Amniotic stem cell (primary cell): ENCODE results near the gene NDST4.
"Not testable (repeated sequence)": the region's sequence is repeated elsewhere in the genome, so short reads cannot be mapped to it uniquely, and the experiment has no call there.

Experiments used
- DNase-seq: peaks from one replicate; lab custom pipeline; 2025; lab: John Stamatoyannopoulos, UW

NDST4 gene

GRCh38 chr4:115054836-115055235, 58.6 kb downstream of the NDST4 start:
- no peak for DNase-seq

DNA sequence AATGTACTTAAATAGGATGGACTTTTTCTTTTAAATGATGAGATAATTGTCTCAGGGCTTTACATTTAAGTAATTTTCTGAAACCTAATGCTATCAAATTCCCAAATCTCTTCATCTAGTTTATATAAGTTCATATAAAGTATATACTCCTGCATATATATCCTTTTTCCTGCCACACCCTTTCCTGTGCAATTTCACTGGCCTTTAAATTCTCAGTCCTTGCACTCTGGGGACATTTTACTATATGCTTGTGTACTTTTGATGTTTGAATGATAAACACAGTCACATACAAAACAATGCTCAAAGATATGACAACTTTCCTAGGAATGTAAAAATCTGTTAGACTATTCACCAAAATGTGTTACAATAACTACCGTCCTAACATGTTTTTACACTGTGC, 60.1 kb downstream of the NDST4 start:
- DNase-seq: no peak

- no peak for DNase-seq
Observed at GRCh38 chr4:115042496-115042895, 70.9 kb downstream of the NDST4 start.

- no peak for DNase-seq
Observed at GRCh38 chr4:115030281-115030680, 83.1 kb downstream of the NDST4 start.

GRCh38 chr4:115028682-115029410, 84.6 kb downstream of the NDST4 start:
- DNase-seq: no peak

GRCh38 chr4:114999880-115000279, 113.5 kb downstream of the NDST4 start:
- DNase-seq: no peak

GRCh38 chr4:114998316-114998715, 115.1 kb downstream of the NDST4 start:
- no peak for DNase-seq

DNA sequence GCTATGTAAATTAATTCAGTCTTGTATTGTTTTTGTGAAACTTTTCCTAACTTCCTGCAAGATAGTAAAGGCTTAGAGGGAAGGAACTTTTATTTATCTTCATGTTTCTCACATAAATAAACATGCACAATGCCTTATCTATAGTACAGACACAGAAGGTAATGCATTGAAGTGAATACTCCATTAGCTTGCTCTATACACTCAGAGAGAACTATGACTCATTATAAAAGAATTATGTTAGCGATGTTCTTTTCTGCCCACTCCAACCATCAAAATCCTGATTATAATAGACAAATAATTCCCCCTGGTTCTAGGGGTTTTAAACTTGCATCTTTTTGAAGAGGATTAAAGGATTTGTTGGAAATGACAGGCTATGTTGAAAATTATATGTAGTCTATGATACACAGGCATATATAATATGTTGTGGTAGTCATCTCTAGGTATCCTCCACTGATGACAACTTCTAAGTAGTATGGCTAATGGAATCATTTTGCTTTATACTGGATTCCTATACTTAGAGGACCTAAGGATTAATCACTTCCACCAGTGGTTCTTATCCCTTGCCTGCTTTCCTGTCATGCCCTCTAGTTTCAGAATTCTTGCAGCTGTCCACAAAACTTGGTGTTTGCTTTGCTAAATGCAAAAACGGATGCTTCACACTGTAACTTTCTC, 115.7 kb downstream of the NDST4 start:
- DNase-seq: no peak

- DNase-seq: no peak
Observed at GRCh38 chr4:114986133-114986532, 127.3 kb downstream of the NDST4 start.

GRCh38 chr4:114980932-114981708, 132.3 kb downstream of the NDST4 start:
- no peak for DNase-seq

GRCh38 chr4:114980399-114980798, 133.0 kb downstream of the NDST4 start:
- not testable (repeated sequence) for DNase-seq

DNA sequence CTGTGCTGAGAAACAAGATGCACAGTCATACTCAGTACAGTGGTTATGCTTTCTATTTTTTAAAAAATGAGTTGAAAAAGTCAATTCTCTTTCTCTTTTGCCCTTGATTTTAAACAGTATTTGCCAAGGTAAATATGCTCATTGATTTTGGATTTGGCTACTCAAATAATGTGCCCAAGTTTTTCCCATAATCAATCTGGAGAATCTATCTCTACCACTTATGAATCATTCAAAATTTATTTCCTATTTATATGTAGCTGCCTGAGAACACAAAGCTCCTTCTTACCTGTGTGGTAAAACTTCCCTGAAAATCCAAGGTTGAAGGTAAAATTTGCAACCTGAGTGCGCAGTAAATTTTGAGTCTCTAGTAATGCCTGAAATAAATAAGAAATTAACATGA, 136.5 kb downstream of the NDST4 start:
- no peak for DNase-seq

DNA sequence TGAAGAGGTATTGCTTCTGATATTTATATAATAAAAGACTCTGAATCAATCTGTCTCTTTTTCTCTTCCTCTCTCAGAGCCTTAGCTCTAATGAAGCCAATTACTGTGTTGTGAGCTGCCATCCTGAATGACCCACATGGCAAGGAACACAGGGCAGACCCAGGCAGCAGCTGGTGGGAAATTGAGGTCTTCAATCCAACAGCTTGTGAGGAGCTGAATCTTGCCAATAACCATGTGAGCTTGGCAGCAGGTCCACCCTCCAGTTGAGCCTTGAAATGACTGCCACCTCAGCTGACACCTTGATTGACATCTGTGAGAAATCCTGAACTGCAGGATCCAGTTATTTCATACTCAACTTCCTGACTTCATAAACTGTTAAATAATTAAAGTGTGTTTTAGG, 149.4 kb downstream of the NDST4 start:
- no peak for DNase-seq

DNA sequence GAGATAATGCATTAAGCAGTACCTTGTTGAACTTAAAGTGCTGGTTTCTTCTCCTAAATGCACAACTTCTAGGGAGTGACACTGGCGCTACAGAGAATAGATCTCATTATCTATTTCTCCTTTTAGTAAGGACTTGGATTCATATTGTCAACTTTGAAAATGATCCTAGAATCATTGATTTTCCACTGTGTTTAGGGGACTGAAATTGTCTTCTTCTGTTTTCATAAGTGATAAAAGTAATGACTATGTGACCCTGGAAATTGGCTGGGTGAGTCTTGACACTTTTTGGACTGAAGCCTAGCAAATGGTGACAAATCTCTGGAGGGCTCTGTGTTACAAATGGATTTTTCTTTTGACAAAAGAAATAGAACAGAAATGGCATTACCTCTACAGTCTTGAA, 167.8 kb downstream of the NDST4 start:
- no peak for DNase-seq

- DNase-seq: no peak
Observed at GRCh38 chr4:114941503-114941902, 171.9 kb downstream of the NDST4 start.

DNA sequence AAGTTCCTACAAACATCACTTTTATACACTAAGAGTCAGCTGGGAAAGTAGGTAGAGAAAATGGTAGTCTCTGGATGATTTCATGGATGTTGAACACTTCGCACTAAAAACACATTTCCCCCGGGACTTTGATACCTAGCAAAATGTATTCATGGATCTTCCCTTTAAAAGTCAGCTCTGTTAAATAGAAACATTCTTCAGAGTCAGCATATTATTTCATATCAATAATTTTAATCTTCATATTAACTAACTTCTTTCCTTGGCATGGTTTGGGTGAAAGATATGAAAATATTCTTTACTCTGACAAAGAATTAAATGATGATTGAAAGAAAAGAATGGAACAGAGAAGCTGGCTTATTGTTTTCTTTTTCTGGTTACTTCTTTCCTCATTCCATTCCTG, 185.5 kb downstream of the NDST4 start:
- no peak for DNase-seq

GRCh38 chr4:114926583-114926982, 186.8 kb downstream of the NDST4 start:
- DNase-seq: no peak

- no peak for DNase-seq
Observed at GRCh38 chr4:114924311-114924710, 189.1 kb downstream of the NDST4 start.

DNA sequence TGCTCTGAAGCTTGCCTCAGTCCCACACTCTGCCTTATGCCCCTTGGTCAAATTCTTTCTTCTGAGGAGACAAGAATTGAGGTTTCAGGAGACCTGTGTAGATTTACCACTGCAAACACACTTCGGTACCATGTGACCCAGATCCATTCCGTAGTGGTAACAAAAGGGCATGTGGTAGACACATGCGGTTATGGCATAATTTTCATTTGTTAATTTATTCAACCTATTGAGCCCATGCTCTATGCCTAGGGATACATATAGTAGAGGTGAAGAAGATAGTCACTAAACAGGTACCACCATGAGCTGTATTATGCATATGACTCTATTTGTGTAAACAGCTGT, 190.9 kb downstream of the NDST4 start:
- no peak for DNase-seq

GRCh38 chr4:114921790-114922591, 191.4 kb downstream of the NDST4 start:
- DNase-seq: no peak

DNA sequence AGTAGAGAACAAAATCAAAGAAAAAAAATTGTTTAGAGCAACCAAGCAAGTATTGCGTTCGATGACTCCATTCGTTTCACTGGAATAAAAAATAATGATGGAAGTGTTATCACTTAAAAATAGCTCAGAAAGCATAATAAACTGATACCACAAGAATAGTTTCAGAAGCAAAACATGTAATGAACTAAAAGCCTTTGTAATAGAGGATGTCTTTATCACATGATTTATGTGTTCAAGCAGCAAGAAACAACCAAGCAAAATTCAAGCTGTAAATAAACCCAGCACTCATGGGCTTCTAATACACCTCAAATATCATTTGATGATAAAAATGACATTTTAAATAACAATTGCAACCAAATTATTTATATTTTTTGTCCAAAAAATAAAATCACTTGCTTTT, 192.2 kb downstream of the NDST4 start:
- no peak for DNase-seq

DNA sequence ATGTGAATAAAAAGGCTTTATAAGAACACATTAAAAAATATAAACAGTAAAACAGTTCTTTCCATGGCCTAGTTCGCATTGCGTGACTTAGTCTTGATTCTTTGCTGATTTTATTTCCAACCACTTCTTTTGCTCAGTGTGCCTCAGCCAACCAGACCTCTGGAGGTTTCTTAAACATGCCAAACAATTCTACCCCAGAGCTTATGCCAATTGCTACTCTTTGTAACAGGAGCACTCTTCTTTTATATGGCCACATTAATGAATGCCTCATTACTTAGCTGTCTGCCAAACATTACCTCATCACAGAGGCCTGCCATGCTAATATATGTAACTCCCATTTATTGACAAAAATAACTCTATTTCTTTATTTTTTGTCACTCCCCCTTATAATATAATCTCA, 202.3 kb downstream of the NDST4 start:
- no peak for DNase-seq
